Suppressor macrophage treated with lipopolysaccharide for 4 hours (primary cell): Measurements from ENCODE around the gene FABP7.
"Not testable (repeated sequence)": the region's sequence is repeated elsewhere in the genome, so short reads cannot be mapped to it uniquely, and the experiment has no call there.

Experiments
- DNase-seq: peaks from one replicate; pipeline ENCODE4 v3.0.0-alpha.2; 2020

FABP7 gene

DNA sequence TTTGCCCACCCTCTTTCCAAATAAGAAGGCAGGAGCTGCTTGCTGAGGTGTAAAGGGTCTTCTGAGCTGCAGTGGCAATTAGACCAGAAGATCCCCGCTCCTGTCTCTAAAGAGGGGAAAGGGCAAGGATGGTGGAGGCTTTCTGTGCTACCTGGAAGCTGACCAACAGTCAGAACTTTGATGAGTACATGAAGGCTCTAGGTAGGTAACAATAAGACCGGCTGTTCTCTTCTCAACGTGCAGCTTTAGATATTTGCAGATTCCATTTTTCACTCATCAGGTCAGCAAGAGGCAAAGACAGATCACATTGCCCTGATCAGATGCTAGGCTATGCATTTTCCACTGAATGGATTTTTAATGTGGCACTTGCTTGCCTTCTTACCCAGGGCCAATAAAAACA lies at the start of gene FABP7:
Gene FABP7 (plus strand): TSS at position 50 of the 400 bp plus-strand sequence. CDS start 79 bp downstream, at position 129.
- DNase-seq, result no peak

DNA sequence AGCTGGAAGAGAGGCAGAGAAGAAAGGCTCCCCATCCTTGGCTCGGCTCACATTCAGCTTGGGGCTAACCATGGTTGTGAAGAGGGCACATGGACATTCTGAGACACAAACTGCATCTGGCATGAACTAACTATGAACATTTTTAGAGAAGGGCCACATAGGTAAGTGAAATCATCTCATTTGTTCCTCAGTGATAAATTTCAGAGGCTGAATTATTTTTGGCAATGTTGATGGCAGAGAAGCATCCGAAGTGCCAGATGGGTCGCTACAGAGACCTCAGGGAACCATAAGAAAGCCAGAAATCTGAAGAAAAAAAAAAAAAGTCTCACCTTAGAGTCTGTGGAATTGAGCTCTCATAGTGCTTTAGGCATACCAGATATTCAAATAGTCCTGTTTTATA lies 49.2 kb upstream of the FABP7 start:
- DNase-seq, result no peak

DNA sequence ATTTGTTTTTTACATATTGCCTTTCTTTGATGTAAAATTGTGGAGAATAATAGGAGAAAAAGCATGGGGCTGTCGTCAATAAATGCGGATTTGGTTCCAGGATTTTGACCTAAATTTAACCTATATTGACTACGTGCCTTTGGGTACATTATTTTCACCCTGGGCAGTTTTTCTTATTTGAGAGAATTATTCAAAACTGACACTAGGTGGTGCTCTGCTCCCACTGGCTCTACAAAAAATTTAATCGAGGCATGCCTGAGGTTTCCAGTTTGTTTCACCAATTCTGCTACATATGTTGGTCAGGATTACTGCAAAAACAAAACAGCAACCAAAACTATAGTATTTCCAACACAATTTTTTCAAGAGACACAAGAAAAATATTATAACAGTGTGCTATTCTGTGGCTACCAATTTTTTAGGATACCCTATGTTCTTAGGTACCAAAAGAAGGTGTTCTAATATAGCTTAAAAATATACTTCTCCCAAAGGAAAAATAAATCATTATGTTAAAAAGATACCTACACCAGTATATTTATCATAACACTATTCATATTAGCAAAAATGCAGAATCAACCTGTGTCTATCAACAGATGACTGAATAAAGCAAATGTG lies 48.6 kb upstream of the FABP7 start:
- peak; percentile 61 for DNase-seq

DNA sequence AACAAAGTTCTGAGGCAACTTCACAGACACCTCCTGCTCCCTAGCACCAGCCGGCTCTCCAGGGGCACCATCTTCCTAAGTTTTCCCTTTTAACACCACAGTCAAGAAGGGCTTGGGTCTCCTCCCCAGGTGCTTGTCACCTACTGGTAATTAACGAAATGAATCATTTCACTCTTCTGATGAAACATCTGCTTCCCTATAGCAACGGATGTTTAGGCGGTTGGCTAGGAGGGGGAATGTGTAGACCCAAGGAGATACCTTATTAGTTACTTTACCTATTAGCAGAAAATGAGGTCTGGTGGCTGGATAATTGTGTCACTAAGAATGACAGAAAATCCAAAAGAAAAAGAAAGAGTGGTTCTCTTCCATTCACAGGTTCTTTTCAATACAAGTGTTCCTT lies 46.3 kb upstream of the FABP7 start:
- no peak for DNase-seq

DNA sequence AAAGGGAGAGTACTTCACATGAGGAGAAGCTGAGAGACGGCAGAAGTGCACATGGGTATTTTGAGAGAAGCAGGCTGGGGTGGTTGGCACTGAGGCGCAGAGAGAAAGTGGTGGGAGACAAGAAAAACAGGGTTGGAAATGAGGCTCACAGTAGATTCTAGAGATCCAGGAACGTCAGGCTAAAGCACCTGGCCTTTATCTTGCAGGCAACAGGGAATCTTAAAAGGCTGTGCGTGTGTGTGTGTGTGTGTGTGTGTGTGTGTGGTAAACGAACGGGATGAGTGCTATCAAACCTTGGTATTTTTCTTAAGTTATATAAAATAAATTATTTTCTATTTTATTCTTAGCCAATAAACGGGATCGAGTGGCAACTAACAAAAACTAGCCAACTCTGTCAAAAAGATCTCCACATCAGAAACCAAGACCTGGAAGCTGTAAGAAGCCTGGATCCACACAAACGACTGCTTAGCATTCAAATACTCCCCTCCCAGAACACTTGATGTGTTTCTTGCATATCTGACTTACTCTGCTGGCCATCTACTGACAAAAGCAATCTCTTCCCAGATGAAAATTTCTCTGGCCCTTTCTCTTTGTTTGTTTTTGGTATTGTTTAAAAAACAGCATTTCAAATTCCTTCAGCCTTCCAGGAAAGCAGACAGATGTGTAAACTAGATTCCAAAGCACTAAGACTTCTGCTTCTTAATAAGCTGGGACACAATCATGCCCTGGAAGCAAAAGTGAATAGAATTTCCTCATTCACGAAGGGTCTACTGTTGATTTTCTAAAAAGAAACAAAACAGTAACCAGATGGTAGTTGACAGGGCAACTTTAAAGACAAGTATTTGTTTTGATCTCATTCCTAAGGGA lies 44.8 kb upstream of the FABP7 start:
- no peak for DNase-seq

DNA sequence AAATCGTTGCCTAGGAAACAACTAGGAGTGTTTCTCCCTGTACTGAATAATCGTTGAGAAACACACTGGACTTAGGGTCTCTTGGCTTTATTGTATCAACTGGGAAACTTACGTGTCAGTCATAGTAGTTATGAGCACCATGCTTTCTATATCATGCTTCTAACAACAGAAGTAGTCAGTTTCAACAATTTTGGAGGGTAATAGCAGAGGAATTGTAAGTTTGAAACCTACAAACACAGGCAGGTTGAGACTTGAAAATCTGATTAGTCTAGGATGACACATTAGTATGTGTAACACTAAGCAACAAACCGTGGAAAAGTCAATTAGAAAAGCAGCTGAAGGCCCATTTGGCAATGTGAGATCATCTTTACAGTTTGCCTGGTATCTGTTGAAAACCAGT lies 43.9 kb upstream of the FABP7 start:
- no peak for DNase-seq

DNA sequence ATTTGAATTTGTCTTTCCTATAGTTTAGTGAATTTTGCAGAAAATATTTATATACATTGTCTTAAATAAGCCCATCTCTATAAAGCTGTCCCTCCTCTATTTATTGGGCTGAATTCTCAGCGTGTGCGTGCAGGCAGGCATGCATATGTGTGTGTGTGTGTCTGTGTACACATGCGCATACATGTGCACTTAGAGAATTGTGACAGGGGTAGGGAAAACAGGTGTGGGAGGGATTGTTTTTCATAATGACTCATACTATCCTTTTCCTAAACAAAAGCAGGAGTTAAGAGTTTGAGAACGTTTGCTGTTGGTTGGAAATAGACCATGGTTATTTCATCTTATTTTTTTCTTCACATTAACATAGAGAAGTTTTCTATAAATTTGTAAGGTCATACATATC lies 43.4 kb upstream of the FABP7 start:
- DNase-seq, result no peak

DNA sequence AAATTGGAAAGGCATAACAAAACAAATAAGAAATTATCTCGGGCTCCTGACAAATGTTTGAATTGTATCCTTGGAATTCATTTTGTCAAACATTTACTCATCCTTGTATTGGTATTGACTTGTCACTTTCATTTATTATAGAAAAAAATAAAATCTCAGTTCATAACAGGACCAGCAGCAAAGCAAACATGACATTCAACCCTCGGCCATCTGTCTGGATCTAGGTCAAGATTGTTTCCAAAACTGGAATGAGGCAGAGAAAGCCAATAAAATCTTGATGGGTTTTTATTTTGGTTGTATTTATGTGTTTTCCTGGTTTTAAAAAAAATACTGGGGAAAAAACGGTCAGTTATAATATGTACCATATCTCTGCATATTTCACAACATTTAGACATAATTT lies 42.9 kb upstream of the FABP7 start:
- DNase-seq, result no peak

DNA sequence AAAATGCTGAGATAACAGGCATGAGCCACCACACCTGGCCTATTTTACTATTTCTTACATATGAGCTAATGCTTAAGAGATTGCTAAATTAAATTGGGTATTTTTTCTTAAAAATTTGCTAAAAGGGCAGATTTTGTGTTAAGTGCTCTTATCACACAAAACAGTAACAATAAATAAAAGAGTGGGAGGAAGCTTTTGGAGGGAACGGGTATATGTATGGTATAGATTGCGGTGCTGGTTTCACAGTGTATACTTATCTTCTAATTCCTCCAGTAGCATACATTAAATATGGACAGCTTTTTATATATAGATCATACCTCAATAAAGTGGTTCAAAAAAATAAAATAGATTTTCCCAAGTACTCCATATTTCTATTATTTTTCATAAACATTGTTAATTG lies 39.4 kb upstream of the FABP7 start:
- DNase-seq, result no peak

DNA sequence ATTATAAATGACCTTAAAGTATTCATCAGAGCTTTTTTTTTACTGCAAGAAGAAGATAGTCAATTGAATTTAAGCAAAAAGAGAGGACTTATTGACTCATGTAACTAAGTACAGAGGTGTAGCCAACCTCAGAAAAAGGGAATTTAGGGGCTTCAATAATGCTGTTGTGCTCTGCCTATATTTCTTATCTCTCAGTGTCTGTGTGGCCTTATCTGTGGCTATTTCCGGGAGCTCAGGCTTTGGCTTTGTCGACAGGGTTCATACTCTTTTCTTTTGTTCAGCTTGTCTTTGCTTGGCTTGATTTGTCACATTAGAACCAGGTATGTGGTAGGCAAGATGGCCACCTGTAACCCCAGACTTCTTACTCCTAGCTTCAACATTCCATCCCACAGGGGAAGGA lies 38.6 kb upstream of the FABP7 start:
- DNase-seq, result no peak

DNA sequence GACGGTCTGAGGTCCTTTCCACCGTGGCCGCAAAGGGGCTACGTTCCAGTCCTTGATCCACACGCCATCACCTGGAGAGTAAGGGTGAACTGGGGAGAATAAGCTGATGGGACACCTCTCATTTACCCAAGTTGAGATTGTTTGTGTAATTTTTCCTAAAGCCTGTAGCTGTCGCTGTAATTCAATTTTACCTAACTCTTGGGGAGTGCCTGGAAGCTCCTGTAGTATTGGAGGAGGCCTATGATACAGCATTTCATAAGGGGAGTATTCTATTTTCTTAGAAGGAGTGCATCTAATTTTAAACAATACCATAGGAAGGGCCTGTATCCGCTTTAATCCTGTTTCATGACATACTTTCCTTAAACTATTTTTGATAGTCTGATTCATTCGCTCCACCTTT lies 35.3 kb upstream of the FABP7 start:
- DNase-seq, result not testable (repeated sequence)

DNA sequence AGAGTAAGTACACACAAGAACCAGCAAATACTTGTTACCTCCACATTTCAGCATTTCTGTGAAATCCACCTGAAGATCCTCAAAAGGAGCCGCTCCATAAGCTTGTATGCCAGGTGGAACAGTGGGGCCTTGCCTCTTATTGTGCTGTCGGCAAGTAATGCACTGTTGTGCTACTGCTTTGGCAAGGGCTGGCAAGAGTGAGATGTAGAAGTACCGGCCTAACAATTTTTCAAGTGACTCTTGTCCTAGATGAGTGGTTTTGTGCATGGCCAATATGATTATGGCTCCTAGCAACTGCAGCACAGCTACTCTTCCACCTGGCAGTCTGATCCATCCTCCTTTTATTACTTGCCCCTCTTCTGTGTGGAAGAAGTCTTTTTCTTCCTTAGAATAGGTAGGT lies 34.7 kb upstream of the FABP7 start:
- DNase-seq, result not testable (repeated sequence)

DNA sequence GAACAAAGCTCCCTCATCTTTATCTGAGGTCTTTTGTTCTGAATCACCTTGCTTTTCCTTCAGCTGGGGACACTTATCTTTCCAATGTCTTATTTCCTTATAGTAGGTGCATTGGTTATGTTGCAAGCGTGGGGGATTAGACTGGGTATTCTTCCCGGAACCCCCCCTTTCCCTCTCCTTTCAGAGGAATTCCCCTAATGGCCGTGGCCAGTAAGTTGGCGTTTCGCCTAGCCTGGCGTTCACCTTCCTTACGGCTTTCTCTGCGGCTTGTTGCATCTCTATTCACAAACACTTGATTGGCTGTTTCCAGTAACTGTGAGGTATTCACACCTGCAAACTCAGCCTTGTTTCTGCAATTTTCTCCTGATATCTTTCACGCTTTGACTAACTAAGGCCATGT lies 32.8 kb upstream of the FABP7 start:
- no peak for DNase-seq

DNA sequence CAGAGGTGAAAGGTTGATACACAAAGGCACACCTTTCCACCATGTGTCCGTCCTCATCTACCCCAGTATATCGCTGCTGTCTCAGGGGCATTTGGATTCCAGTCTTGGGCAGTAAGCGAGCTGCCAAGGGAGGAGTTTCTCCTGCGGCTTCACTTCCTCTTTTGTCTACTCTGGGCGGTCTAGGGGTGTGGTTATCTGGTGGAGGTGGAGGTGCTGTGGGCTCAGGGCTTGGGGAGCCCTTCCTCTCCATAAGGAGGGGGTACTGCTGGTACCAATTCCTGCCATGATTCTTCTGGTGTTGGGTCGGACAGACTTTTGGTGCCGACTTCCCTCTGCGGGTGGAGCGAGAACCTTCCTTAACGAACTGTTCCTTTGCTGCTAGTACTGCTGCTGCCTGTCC lies 31.9 kb upstream of the FABP7 start:
- peak; percentile 41 for DNase-seq

DNA sequence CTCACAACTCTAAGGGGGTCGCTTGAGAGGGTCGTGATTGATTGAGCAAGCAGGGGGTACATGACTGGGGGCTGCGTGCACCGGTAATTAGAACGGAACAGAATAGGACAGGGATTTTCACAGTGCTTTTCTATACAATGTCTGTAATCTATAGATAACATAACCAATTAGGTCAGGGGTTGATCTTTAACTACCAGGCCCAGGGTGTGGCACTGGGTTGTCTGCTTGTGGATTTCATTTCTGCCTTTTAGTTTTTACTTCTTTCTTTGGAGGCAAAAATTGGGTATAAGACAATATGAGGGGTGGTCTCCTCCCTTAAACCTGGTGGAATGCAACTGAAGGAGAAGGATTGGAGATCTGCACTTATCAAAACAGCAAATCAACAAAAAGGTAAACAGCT lies 30.6 kb upstream of the FABP7 start:
- DNase-seq, result not testable (repeated sequence)

DNA sequence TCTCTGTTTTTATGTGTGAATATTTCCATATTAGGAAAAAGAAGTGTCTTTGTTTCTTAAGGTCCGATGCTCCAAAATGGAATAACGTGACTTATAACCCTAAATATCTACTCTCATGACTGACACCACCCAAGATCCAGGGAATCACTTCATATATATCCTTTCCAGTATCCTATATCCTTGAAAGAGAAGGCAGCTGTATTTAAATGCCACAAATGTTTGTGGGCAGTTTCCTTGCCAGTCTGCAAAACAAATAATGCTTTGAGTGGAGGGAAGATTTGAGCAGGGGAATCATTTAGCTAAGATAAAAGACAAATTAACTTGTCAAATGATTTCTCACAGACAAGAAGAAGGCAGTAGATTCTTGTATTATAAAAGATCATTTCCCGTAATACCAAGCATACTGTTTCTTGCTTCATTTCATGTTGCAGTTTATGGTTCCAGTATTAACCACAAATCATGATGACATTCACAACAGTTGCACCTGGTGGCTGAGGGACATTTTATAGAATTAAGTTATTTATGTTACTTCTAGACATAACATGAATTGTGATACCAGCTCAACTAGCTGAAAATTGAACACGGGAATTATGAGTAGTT lies 30.0 kb upstream of the FABP7 start:
- no peak for DNase-seq

DNA sequence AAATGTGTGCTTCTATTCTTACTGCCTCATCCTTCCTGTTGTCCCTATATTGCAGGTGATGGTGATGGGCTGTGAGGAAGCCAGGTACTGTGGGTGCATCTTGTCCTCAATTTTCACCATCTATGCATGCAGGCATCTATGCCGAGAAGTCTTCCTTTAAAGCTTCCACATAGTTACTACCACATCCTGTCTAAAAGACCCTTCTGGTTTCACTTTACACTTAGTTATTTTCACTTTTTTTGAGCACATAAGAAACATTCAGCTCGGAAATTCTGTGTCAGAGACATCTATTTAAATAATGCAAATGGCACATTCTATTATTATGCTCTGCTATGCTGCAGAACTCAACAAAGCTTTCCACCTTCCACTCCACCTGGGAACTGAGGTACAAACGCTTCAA lies 28.2 kb upstream of the FABP7 start:
- no peak for DNase-seq

DNA sequence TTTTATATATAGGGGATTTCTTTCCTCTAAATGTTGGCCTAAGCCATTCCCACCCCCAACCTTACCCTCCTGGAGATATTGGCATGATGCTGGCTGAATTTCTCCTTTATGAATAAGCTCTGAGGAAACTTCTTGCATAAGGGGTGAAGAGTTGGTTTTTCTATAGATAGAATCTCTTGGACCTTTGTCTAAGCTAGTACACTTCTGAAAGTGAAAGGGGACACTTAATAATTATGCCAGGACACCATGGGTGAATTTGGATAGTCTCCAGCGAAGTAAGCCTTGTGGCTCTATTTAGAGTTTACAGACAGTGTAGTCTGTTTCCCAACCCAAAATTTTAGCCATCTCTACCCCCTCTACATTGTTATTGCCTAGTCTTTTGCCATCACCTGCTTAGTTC lies 27.1 kb upstream of the FABP7 start:
- peak; percentile 29 for DNase-seq

DNA sequence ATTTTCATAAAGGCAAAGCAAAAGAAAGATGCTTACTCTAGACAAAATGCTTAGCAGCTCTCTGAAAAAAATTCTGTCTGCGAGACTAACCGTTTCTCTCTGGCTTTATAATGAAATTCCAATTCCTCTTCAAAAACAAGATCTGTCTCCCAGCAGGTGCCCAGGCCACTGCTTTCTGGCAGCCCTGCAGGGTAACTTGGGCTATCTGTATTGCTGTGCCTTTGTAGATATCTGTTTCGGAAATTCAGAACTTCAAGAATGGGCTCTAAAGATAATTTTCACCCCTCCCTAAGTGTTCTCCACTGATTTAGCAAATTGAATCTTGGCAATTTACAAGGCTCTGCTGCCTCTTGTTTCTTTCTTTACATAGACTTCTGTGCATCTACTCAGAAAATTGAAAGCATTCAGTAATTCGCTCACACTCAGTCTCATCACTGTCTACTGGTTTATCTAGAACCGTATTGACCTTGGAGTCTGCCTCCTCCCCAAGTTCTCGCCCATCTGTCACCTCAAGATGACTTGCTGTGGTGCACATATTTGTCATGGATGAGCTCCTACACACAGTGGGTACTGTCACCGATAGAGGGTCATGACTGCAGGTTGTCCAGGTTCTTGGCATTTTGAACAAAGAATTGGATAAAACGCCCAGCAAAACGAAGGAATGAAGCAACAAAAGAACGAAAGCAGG lies 26.4 kb upstream of the FABP7 start:
- no peak for DNase-seq

DNA sequence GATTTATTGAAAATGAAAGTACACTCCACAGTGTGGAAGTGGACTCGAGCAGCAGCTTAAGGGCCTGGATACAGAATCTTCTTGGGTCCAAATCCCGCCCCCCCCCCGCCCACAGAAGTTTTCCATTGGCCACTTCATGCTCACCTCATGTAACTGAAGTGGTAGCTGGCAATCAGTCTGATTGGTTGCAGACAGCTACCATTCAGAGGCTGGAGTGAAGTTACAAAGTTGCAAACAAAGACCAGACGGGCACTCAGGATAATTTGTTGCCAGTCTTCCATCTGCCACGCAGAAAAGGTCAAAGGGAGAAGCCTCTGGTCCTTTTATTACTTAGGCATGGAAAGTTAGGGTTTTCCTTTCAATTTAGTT lies 25.8 kb upstream of the FABP7 start:
- no peak for DNase-seq

DNA sequence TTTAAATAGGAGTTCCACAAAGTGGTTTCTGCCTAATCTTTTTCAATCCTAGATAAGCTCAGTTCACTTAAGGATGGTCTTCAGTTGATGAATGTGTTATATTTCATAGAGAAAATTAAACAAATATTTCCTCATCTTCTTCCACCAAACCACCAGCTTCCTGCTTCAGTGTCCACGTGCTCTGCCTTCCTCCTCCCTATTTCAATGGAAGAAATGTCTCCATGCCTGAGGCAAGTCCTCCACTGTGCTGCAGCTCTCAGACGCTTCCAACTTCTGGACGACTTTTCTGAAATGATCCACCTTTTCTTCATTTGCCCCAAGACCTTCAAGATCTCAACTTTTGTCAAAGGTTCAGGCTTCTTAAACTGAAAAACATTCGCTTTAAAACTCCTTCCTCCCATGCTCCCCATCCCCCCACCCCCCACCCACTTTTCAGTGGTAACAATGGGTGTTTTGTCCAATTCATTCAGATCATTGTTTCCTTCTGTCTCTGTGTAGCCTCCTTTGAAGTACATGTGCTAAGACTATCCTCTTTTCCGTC lies 25.3 kb upstream of the FABP7 start:
- no peak for DNase-seq

DNA sequence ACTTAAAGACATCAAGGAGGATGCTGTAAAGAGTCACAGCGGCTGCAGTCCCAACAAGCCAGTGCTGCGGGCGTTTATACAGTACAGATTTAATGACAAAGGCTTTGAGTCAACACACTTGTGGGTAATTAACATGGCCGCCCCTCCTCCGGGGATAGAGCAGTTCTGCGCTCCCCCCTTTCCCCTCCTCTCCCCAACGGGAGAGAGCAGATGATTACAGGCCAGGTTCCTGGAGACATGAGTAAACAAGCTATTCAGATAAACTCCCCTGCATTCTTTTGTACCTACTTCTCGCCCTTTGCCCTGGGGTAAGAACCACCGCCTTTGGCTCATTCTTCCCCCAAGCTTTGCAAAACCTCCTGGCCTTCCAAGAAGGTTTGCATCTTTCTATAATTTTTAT lies 23.6 kb upstream of the FABP7 start:
- DNase-seq, result no peak

DNA sequence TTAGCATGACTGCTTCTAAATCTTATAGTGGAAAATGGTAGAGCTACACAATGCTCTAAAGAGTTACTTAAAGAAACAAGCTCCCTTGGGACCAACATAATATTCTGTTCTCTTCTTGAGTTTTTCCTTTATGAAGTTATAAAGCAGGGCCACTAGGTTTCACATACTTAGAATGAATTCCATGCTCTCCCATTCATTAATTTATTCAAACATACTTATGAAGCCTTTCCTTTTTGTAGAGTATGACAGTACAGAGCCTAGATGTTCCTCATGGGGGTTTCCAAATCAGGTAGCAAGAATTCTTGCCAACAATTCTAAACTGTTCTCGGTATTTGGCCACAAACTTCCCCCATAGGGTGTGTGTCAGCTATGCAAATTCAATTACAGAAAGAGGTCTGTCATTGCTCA lies 20.6 kb upstream of the FABP7 start:
- DNase-seq, result peak; percentile 85
